Stimulated activated effector memory CD8-positive, alpha-beta T cell treated with anti-CD3 and anti-CD28 coated beads, Interleukin-12 subunit alpha, Interleukin-12 subunit beta, amount 100 ng/mL, for 72 hours (primary cell): ENCODE measurements around the gene ADAM23.

Experiments
- ATAC-seq: fragments of 150-1000 bp; cut with Tn5 transposase; 2 replicates; pipeline ENCODE4 v1.10.0; 2021
- DNase-seq, 2 donors: peaks; one replicate each; pipeline ENCODE4 v3.0.0; 2021 to 2022; ENCODE audit warnings: low spot score in 2 of 2
- H3K27ac Mint-ChIP-seq: one replicate; pipeline ENCODE4 v1.8.0; 2022; ENCODE audit warnings: mild to moderate bottlenecking, mixed read lengths
- H3K36me3 Mint-ChIP-seq: one replicate; pipeline ENCODE4 v1.8.0; 2022; ENCODE audit warnings: mild to moderate bottlenecking, mixed read lengths
- H3K4me1 Mint-ChIP-seq: one replicate; pipeline ENCODE4 v1.8.0; 2022; ENCODE audit warnings: mixed read lengths
- H3K4me3 Mint-ChIP-seq: one replicate; pipeline ENCODE4 v1.8.0; 2022; ENCODE audit warnings: mild to moderate bottlenecking, mixed read lengths
- H3K9me3 Mint-ChIP-seq: one replicate; pipeline ENCODE4 v1.8.0; 2022; ENCODE audit warnings: mixed read lengths

ADAM23 gene

GRCh38 chr2:206611736-206612135 is 168.4 kb downstream of the ADAM23 start:
- H3K36me3 Mint-ChIP-seq, result no peaks in the 10 kb centered on the region
- no peaks in the 10 kb centered on the region for H3K4me1 Mint-ChIP-seq
- ATAC-seq (no peak), DNase-seq (no peak)
- H3K4me3 Mint-ChIP-seq, result no peak overlapping the region
- no peak overlapping the region for H3K27ac Mint-ChIP-seq
- no peaks in the 10 kb centered on the region for H3K9me3 Mint-ChIP-seq

- no peaks in the 10 kb centered on the region for H3K4me1 Mint-ChIP-seq
- H3K27ac Mint-ChIP-seq, result no peak overlapping the region
- no peaks in the 10 kb centered on the region for H3K9me3 Mint-ChIP-seq
- H3K4me3 Mint-ChIP-seq, result no peak overlapping the region
- DNase-seq (no peak), ATAC-seq (no peak)
- H3K36me3 Mint-ChIP-seq, result no peaks in the 10 kb centered on the region
Observed at GRCh38 chr2:206614811-206615210, 171.5 kb downstream of the ADAM23 start.

GRCh38 chr2:206615417-206616089 is 172.2 kb downstream of the ADAM23 start:
- H3K9me3 Mint-ChIP-seq, result no peaks in the 10 kb centered on the region
- no peak for ATAC-seq
- no peaks in the 10 kb centered on the region for H3K36me3 Mint-ChIP-seq
- no peak overlapping the region for H3K27ac Mint-ChIP-seq
- H3K4me1 Mint-ChIP-seq, result no peaks in the 10 kb centered on the region
- no peak for DNase-seq
- no peak overlapping the region for H3K4me3 Mint-ChIP-seq

GRCh38 chr2:206616151-206616550 is 172.8 kb downstream of the ADAM23 start:
- no peak for DNase-seq
- no peak overlapping the region for H3K27ac Mint-ChIP-seq
- no peak overlapping the region for H3K4me3 Mint-ChIP-seq
- H3K9me3 Mint-ChIP-seq, result no peaks in the 10 kb centered on the region
- no peaks in the 10 kb centered on the region for H3K36me3 Mint-ChIP-seq
- no peaks in the 10 kb centered on the region for H3K4me1 Mint-ChIP-seq
- ATAC-seq, result no peak

- H3K9me3 Mint-ChIP-seq, result no peaks in the 10 kb centered on the region
- H3K4me3 Mint-ChIP-seq, result no peak overlapping the region
Observed at GRCh38 chr2:206619011-206619410, 175.7 kb downstream of the ADAM23 start.

GRCh38 chr2:206626108-206626507 is 182.8 kb downstream of the ADAM23 start:
- DNase-seq (no peak), ATAC-seq (no peak)
- no peaks in the 10 kb centered on the region for H3K4me1 Mint-ChIP-seq
- peaks cover 2% of the 10 kb centered on the region for H3K9me3 Mint-ChIP-seq
- H3K4me3 Mint-ChIP-seq, result no peak overlapping the region
- no peak overlapping the region for H3K27ac Mint-ChIP-seq
- no peaks in the 10 kb centered on the region for H3K36me3 Mint-ChIP-seq

More at GRCh38 chr2:206619011-206619410, 175.7 kb downstream of the ADAM23 start:
- no peak for ATAC-seq
- H3K27ac Mint-ChIP-seq, result no peak overlapping the region
- H3K36me3 Mint-ChIP-seq, result no peaks in the 10 kb centered on the region
- no peaks in the 10 kb centered on the region for H3K4me1 Mint-ChIP-seq
- no peak for DNase-seq

GRCh38 chr2:206627632-206628031 is 184.3 kb downstream of the ADAM23 start:
- no peaks in the 10 kb centered on the region for H3K36me3 Mint-ChIP-seq
- H3K4me1 Mint-ChIP-seq, result no peaks in the 10 kb centered on the region
- peaks cover 2% of the 10 kb centered on the region for H3K9me3 Mint-ChIP-seq
- H3K4me3 Mint-ChIP-seq, result no peak overlapping the region
- DNase-seq (no peak), ATAC-seq (no peak)
- no peak overlapping the region for H3K27ac Mint-ChIP-seq

- no peak for ATAC-seq
- Mint-ChIP-seq H3K36me3 (no peaks in the 10 kb centered on the region), H3K9me3 (peaks cover 2% of the 10 kb centered on the region), H3K4me3 (no peak overlapping the region), H3K4me1 (no peaks in the 10 kb centered on the region), H3K27ac (no peak overlapping the region)
- no peak for DNase-seq
Observed at GRCh38 chr2:206631340-206631739, 188.0 kb downstream of the ADAM23 start.

GRCh38 chr2:206635015-206635414 is 191.7 kb downstream of the ADAM23 start:
- DNase-seq, result no peak
- no peak for ATAC-seq
- H3K36me3 Mint-ChIP-seq, result no peaks in the 10 kb centered on the region
- no peaks in the 10 kb centered on the region for H3K9me3 Mint-ChIP-seq
- no peaks in the 10 kb centered on the region for H3K4me1 Mint-ChIP-seq
- no peak overlapping the region for H3K27ac Mint-ChIP-seq
- H3K4me3 Mint-ChIP-seq, result no peak overlapping the region

GRCh38 chr2:206639636-206640035 is 196.3 kb downstream of the ADAM23 start:
- Mint-ChIP-seq H3K36me3 (no peaks in the 10 kb centered on the region), H3K4me3 (no peak overlapping the region), H3K9me3 (no peaks in the 10 kb centered on the region), H3K27ac (no peak overlapping the region), H3K4me1 (no peaks in the 10 kb centered on the region)
- DNase-seq, result no peak
- no peak for ATAC-seq

GRCh38 chr2:206641226-206641625 is 197.9 kb downstream of the ADAM23 start:
- DNase-seq (no peak), ATAC-seq (no peak)
- H3K36me3 Mint-ChIP-seq, result no peaks in the 10 kb centered on the region
- no peaks in the 10 kb centered on the region for H3K9me3 Mint-ChIP-seq
- H3K27ac Mint-ChIP-seq, result no peak overlapping the region
- H3K4me1 Mint-ChIP-seq, result no peaks in the 10 kb centered on the region
- no peak overlapping the region for H3K4me3 Mint-ChIP-seq

GRCh38 chr2:206642075-206643025 is 199.0 kb downstream of the ADAM23 start, which contains the start of gene FAM237A:
TSS of gene FAM237A (plus strand) at chr2:206642487. CDS start at chr2:206644237, 1,750 bp downstream.
- Mint-ChIP-seq H3K4me1 (no peaks in the 10 kb centered on the region), H3K9me3 (no peaks in the 10 kb centered on the region), H3K36me3 (no peaks in the 10 kb centered on the region), H3K27ac (no peak within 1 kb of the TSS), H3K4me3 (no peak within 1 kb of the TSS)
- no peak for ATAC-seq
- DNase-seq, result no peak

GRCh38 chr2:206647985-206648384 is 204.7 kb downstream of the ADAM23 start:
- DNase-seq, result no peak
- Mint-ChIP-seq H3K36me3 (no peaks in the 10 kb centered on the region), H3K9me3 (no peaks in the 10 kb centered on the region), H3K4me3 (no peak overlapping the region), H3K4me1 (no peaks in the 10 kb centered on the region), H3K27ac (no peak overlapping the region)
- no peak for ATAC-seq

- Mint-ChIP-seq H3K4me1 (no peaks in the 10 kb centered on the region), H3K9me3 (peaks cover 6% of the 10 kb centered on the region)
Observed at GRCh38 chr2:206657087-206657486, 213.8 kb downstream of the ADAM23 start.

GRCh38 chr2:206665251-206665650 is 221.9 kb downstream of the ADAM23 start:
- no peaks in the 10 kb centered on the region for H3K9me3 Mint-ChIP-seq
- ATAC-seq (no peak), DNase-seq (no peak)
- H3K4me3 Mint-ChIP-seq, result no peak overlapping the region
- H3K36me3 Mint-ChIP-seq, result no peaks in the 10 kb centered on the region
- H3K4me1 Mint-ChIP-seq, result no peaks in the 10 kb centered on the region
- no peak overlapping the region for H3K27ac Mint-ChIP-seq

More at GRCh38 chr2:206657087-206657486, 213.8 kb downstream of the ADAM23 start:
- DNase-seq (no peak), ATAC-seq (peak; percentile 78)
- Mint-ChIP-seq H3K36me3 (no peaks in the 10 kb centered on the region), H3K27ac (no peak overlapping the region), H3K4me3 (no peak overlapping the region)
